ENCODE data around the gene CCDC12. TPM values are rescaled to one million over a fixed set of nuclear protein-coding genes. Genes with fewer than 3 reads are reported as not detected.

Gene CCDC12
- total and polyA plus RNA-seq, 7 donors, result 33.1 to 80.9 (median 41.0) TPM

GRCh38 chr3:46889381-46890110 lies 87.0 kb downstream of the CCDC12 start:
- Histone ChIP-seq H3K4me1 (peaks cover 0 to 27% (median 19%) of the 10 kb centered on the region in 4 donors), H3K4me3 (no peak overlapping the region), H3K27me3 (no peaks in the 10 kb centered on the region), H3K9me3 (no peaks in the 10 kb centered on the region), H3K27ac (no peak overlapping the region), H3K36me3 (no peaks in the 10 kb centered on the region)
- DNase-seq, result no peak
- intact Hi-C loops (cut with DNase I), result loop anchor here (5.0 kb wide), 1 partner anchor 42 kb away; no protein-coding TSS in a partner anchor
- TF ChIP-seq EP300 (IDR thresholded peaks at IDR 0.05) (no peak), POLR2AphosphoS5 (IDR thresholded peaks at IDR 0.05) (no peak), POLR2A (IDR thresholded peaks at IDR 0.05) (no peak), CTCF (IDR thresholded peaks at IDR 0.05) (no peak)
- WGBS, 2 donors, result 49 to 53% methylated on average over 6 of the region's 6 CpGs

GRCh38 chr3:46888705-46889104 lies 87.8 kb downstream of the CCDC12 start:
- Histone ChIP-seq H3K36me3 (no peaks in the 10 kb centered on the region), H3K27me3 (peaks cover 0 to 4% (median 0%) of the 10 kb centered on the region in 3 donors), H3K4me1 (peaks cover 0 to 32% (median 19%) of the 10 kb centered on the region in 4 donors), H3K4me3 (no peak overlapping the region), H3K9me3 (no peaks in the 10 kb centered on the region), H3K27ac (no peak overlapping the region)
- 87 to 89% methylated on average over 13 of the region's 13 CpGs for WGBS, 2 donors
- intact Hi-C loops (cut with DNase I), result no loop called here
- TF ChIP-seq POLR2AphosphoS5 (IDR thresholded peaks at IDR 0.05), result no peak
- no peak for TF ChIP-seq EP300 (IDR thresholded peaks at IDR 0.05)
- TF ChIP-seq CTCF (IDR thresholded peaks at IDR 0.05), result no peak
- TF ChIP-seq POLR2A (IDR thresholded peaks at IDR 0.05), result no peak
- DNase-seq, result no peak

GRCh38 chr3:46887980-46888494 lies 88.5 kb downstream of the CCDC12 start:
- H3K4me3 ChIP-seq, result no peak overlapping the region
- H3K4me1 ChIP-seq, result peaks cover 0 to 32% (median 20%) of the 10 kb centered on the region in 4 donors
- no peak for DNase-seq
- TF ChIP-seq POLR2A (IDR thresholded peaks at IDR 0.05) (no peak), EP300 (IDR thresholded peaks at IDR 0.05) (no peak), CTCF (IDR thresholded peaks at IDR 0.05) (no peak), POLR2AphosphoS5 (IDR thresholded peaks at IDR 0.05) (no peak)
- no peaks in the 10 kb centered on the region for H3K9me3 ChIP-seq
- H3K36me3 ChIP-seq, result no peaks in the 10 kb centered on the region
- WGBS, 2 donors, result 75 to 84% methylated on average over 7 of the region's 7 CpGs
- H3K27ac ChIP-seq, result no peak overlapping the region
- intact Hi-C loops (cut with DNase I), result no loop called here
- peaks cover under 1 to 11% (median 3%) of the 10 kb centered on the region in 3 donors for H3K27me3 ChIP-seq

- TF ChIP-seq CTCF (IDR thresholded peaks at IDR 0.05), result no peak
- TF ChIP-seq POLR2AphosphoS5 (IDR thresholded peaks at IDR 0.05), result no peak
- TF ChIP-seq POLR2A (IDR thresholded peaks at IDR 0.05), result no peak
- no peak for TF ChIP-seq EP300 (IDR thresholded peaks at IDR 0.05)
- peaks cover 0 to 38% (median 26%) of the 10 kb centered on the region in 4 donors for H3K4me1 ChIP-seq
- H3K4me3 ChIP-seq, result no peak overlapping the region
- no peaks in the 10 kb centered on the region for H3K9me3 ChIP-seq
- no peak overlapping the region for H3K27ac ChIP-seq
- H3K27me3 ChIP-seq, result peaks cover 21 to 35% (median 21%) of the 10 kb centered on the region in 3 donors
- DNase-seq, result no peak
- 85 to 89% methylated on average over 3 of the region's 3 CpGs for WGBS, 2 donors
- H3K36me3 ChIP-seq, result no peaks in the 10 kb centered on the region
- intact Hi-C loops (cut with DNase I), result no loop called here
These were observed 90.9 kb downstream of the CCDC12 start for GRCh38 chr3:46885612-46886011.

Measured in sigmoid colon (tissue), 7 donors.